H1 (cell line): ENCODE results near the gene ARHGAP26. TPM values are rescaled to one million over a fixed set of nuclear protein-coding genes. Genes with fewer than 3 reads are reported as not detected.

ENCODE experiments used
- SAP30 ChIP-seq: fragments of 300-600 bp; sonication (generic); IDR thresholded peaks from 2 replicates; pipeline ENCODE4 v1.7.1; 2012; ENCODE audit warnings: low read length, moderate library complexity, mild to moderate bottlenecking, inconsistent platforms; ENCODE audit not compliant: insufficient read depth, insufficient replicate concordance
- polyA plus RNA-seq, 7 experiments: library from polyadenylated mRNA; depleted of rRNA in 3 of 7; stranded (reverse) in 5 of 7; unstranded in 2 of 7; fragments of >200 nt in 5 of 7; fragments of 200-250 nt in 2 of 7; gene quantifications; 1 replicate in 5 of 7; 2 replicates in 1 of 7; 4 replicates in 1 of 7; pipeline versions ENCODE4 v1.2.1 to v1.2.3, GENCODE V29; 2011 to 2013; ENCODE audit warnings: missing spikeins in 2 of 7, mixed read lengths in 2 of 7
- total RNA-seq: library from RNA; stranded (reverse); fragmentation: NEBNext Ultra II Directional; extraction: Animal tissue kit (Norgen Biotek cat#: 25700); gene quantifications from 2 replicates; pipeline ENCODE4 v1.2.1, GENCODE V29; 2021

The ARHGAP26 gene
- total and polyA plus RNA-seq, 2 of the 8 experiments (the other 6 are each of a cell fraction or from before 2014, with no cell fraction given) = 7.1 to 24.8 TPM

- TF ChIP-seq SAP30 = no peak
Measured at GRCh38 chr5:143131972-143132371, 361.8 kb downstream of the ARHGAP26 start (continued).
